Thoracic aorta (tissue), 2 donors: ENCODE results near the gene FOSL2. TPM values are rescaled to one million over a fixed set of nuclear protein-coding genes. Genes with fewer than 3 reads are reported as not detected.

Experiments used
- ATAC-seq: fragments of 150-250 bp; one replicate; pipeline ENCODE4 v1.8.0; 2017; ENCODE audit warnings: low read depth; ENCODE audit not compliant: insufficient number of reproducible peaks, low FRiP score
- DNase-seq: peaks from one replicate; pipeline ENCODE4 v3.0.0-alpha.2; 2020; ENCODE audit warnings: low spot score
- H3K27ac ChIP-seq, 2 donors: fragments of 200-600 bp; sonication (generic); 1 replicate in 1 of 2; 2 replicates in 1 of 2; pipeline ENCODE4 v1.5.1; 2016; ENCODE audit warnings: mild to moderate bottlenecking in 2 of 2, moderate library complexity in 2 of 2
- H3K27me3 ChIP-seq: fragments of 200-600 bp; sonication (generic); replicated peaks from 2 replicates; pipeline ENCODE4 v1.6.0; 2016; ENCODE audit warnings: mild to moderate bottlenecking; ENCODE audit not compliant: insufficient read depth
- H3K36me3 ChIP-seq: fragments of 200-600 bp; sonication (generic); one replicate; pipeline ENCODE4 v1.5.1; 2016
- H3K4me1 ChIP-seq, 2 donors: fragments of 200-600 bp; sonication (generic); 1 replicate in 1 of 2; 2 replicates in 1 of 2; pipeline versions ENCODE4 v1.5.1 to v1.6.0; 2016; ENCODE audit warnings: low read depth in 2 of 2, mild to moderate bottlenecking in 1 of 2; ENCODE audit not compliant: control insufficient read depth in 1 of 2
- H3K4me3 ChIP-seq: fragments of 200-600 bp; sonication (generic); 2 replicates; pipeline ENCODE4 v1.5.1; 2016; ENCODE audit warnings: mild to moderate bottlenecking
- H3K9me3 ChIP-seq: fragments of 200-600 bp; sonication (generic); 2 replicates; pipeline ENCODE4 v1.5.1; 2016
- total RNA-seq, 2 donors: library from RNA; depleted of rRNA; stranded (reverse); fragments of >200 nt; gene quantifications; one replicate each; pipeline versions ENCODE4 v1.1.0 to v1.2.3, GENCODE V29; 2016
- TF ChIP-seq, protein P1 (sequence below): fragments of 200-600 bp; sonication (generic); IDR thresholded peaks from one replicate; pipeline ENCODE4 v1.5.1; 2019; ENCODE audit warnings: antibody characterized with exemption

FOSL2 gene
- total RNA-seq, 2 donors from 2014 or later = 188 to 311 TPM

DNA sequence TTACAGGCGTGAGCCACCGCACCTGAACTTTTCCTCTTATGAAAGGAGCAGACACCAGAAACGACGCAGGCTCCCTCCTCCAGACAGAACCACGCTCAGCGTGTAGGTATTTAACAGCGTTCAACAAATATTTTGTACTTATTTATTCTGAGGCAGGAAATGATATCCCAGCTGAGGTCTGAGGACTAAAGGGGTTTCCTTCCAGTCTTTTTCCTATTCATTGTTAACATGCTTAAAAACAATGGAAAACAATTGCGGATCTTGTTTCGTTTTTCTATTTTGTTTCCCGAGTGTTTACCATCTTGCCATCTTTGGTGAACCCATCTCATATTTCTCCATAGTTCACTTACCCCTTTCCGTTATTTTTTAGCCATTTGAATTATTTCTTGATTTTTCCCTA, 43.7 kb upstream of the FOSL2 start:
- no peak overlapping the region for H3K27ac ChIP-seq
- H3K4me1 ChIP-seq = peaks cover 6 to 20% of the 10 kb centered on the region in 2 donors
- no peak for ATAC-seq
- no peaks in the 10 kb centered on the region for H3K27me3 ChIP-seq
- no peaks in the 10 kb centered on the region for H3K9me3 ChIP-seq
- TF ChIP-seq, protein P1, sequence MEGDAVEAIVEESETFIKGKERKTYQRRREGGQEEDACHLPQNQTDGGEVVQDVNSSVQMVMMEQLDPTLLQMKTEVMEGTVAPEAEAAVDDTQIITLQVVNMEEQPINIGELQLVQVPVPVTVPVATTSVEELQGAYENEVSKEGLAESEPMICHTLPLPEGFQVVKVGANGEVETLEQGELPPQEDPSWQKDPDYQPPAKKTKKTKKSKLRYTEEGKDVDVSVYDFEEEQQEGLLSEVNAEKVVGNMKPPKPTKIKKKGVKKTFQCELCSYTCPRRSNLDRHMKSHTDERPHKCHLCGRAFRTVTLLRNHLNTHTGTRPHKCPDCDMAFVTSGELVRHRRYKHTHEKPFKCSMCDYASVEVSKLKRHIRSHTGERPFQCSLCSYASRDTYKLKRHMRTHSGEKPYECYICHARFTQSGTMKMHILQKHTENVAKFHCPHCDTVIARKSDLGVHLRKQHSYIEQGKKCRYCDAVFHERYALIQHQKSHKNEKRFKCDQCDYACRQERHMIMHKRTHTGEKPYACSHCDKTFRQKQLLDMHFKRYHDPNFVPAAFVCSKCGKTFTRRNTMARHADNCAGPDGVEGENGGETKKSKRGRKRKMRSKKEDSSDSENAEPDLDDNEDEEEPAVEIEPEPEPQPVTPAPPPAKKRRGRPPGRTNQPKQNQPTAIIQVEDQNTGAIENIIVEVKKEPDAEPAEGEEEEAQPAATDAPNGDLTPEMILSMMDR = no peak
- no peak for DNase-seq
- no peak overlapping the region for H3K4me3 ChIP-seq
- no peaks in the 10 kb centered on the region for H3K36me3 ChIP-seq

DNA sequence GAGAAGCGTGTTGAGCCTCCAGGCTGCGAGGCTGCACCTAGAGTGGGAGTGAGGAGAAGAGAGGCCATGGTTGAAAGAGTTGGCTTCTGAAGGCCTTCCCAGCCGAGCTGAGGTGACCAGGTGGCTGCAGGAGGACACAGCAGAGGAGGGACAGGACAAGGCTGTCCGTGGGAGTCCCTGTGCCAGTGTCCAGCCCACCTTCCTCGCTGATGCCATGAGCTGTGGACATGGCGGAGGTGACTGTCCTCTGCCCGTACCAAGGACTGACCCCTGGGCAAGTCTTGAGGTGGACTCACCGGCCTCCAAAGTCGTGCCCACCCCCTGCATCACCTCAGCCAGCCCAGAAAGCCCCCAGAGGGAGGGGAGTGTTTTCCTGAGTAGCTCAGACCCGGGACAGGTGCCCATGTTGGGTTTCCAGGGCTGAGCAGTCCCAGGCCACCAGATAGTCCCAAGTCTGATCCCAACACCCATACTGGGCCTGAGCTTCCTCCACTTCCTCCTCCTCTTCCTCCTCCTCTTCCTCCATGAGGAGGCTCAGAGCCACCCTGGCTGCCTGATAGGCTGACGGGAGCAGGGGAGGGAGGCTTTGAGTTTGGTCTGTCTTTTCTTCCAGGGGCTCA, 43.0 kb upstream of the FOSL2 start:
- TF ChIP-seq, protein P1 = no peak
- Histone ChIP-seq H3K27me3 (no peaks in the 10 kb centered on the region), H3K4me3 (no peak overlapping the region), H3K9me3 (no peaks in the 10 kb centered on the region), H3K4me1 (peaks cover 4 to 12% of the 10 kb centered on the region in 2 donors), H3K36me3 (no peaks in the 10 kb centered on the region), H3K27ac (no peak overlapping the region)
- DNase-seq = no peak
- ATAC-seq = no peak

DNA sequence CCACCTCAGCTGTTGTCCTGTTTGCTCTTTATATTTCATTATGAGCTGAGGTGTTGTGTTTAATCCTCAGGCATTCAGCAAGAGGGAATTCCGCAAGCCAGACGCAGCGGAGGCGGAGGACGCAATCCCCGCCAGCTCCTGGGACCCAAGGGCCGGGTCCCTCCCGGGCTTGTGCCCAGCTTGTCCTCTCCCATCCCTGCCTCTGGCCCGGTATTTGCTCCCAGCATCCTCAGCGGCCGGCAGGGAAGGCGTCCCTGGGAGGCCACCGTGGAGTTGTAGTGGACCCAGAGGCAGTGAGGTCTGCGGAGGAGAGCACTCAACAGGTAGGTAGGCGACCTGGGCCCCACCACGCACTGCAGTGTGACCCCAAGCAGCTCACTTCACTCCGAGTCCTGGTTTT, 42.5 kb upstream of the FOSL2 start:
- Histone ChIP-seq H3K4me3 (no peak overlapping the region), H3K27me3 (no peaks in the 10 kb centered on the region), H3K4me1 (peaks cover 5 to 15% of the 10 kb centered on the region in 2 donors), H3K27ac (no peak overlapping the region), H3K9me3 (no peaks in the 10 kb centered on the region), H3K36me3 (no peaks in the 10 kb centered on the region)
- DNase-seq (no peak), ATAC-seq (no peak)
- TF ChIP-seq, protein P1 = no peak

DNA sequence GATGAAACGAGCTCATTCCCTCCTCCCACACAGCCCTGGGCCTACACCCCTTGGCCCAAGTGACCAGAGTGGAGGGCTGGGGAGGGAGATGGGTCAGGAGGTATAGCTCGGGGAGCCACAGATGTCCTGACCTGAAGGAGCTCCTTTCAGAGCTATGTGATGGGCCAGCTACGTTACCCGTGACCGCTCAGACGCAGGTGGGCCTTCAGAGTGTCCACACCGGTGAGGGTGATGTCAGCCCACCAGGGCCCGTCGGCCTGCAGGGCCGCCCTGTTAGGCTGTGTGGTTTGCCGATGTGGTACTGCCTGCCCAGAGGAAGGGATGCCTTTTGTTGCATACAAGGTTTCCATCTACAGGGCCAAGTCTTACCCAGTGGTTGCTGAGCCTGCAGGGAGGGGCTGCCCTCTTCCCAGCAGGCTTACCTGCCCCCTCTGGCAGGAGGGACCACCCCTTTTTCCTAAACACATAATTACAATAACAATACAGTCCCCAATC, 41.8 kb upstream of the FOSL2 start:
- no peaks in the 10 kb centered on the region for H3K36me3 ChIP-seq
- no peak overlapping the region for H3K27ac ChIP-seq
- peaks cover 10 to 21% of the 10 kb centered on the region in 2 donors for H3K4me1 ChIP-seq
- H3K9me3 ChIP-seq = no peaks in the 10 kb centered on the region
- TF ChIP-seq, protein P1 = no peak
- ATAC-seq (no peak), DNase-seq (no peak)
- no peaks in the 10 kb centered on the region for H3K27me3 ChIP-seq
- H3K4me3 ChIP-seq = no peak overlapping the region

DNA sequence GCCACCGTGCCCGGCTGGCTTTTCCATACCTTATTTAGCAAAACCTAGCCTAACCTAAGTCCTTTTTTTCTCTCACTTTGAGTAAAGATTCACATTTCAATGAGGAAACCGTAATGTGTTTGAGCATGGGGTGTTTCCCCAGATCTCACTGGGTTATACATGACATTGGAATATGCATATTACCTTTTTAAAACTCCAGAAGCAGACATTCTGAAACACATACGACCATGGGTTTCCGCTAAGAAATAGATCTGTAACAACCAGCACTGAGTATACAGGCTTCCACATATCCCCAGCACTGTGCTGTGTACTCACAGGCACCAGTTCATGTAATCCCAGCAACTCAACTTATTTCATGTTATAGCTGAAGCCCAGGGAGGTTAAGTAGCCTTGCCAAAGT, 41.0 kb upstream of the FOSL2 start:
- Histone ChIP-seq H3K4me3 (no peak overlapping the region), H3K27me3 (no peaks in the 10 kb centered on the region), H3K4me1 (peaks cover 15 to 29% of the 10 kb centered on the region in 2 donors), H3K27ac (no peak overlapping the region), H3K9me3 (no peaks in the 10 kb centered on the region), H3K36me3 (no peaks in the 10 kb centered on the region)
- TF ChIP-seq, protein P1 = no peak
- DNase-seq (no peak), ATAC-seq (no peak)
